ENCODE results near the gene PRRC2A.
A peak's percentile ranks its signal among the peaks of the same experiment; 100 is the strongest.

The PRRC2A gene

GRCh38 chr6:31654574-31655348, 34.2 kb downstream of the PRRC2A start:
- DNase-seq = no peak

GRCh38 chr6:31655349-31656237, 35.1 kb downstream of the PRRC2A start, which contains the start of gene APOM:
TSS of gene APOM (plus strand) at chr6:31655894. CDS start at chr6:31655967, 73 bp downstream.
- no peak for DNase-seq

- no peak for DNase-seq
Observed at GRCh38 chr6:31657406-31658157, 37.1 kb downstream of the PRRC2A start.

GRCh38 chr6:31658158-31658688, 37.7 kb downstream of the PRRC2A start:
- DNase-seq = no peak

GRCh38 chr6:31658983-31659648, 38.6 kb downstream of the PRRC2A start:
- no peak for DNase-seq

- no peak for DNase-seq
Observed at GRCh38 chr6:31659649-31660380, 39.3 kb downstream of the PRRC2A start.

- peak; percentile 72 for DNase-seq
Observed at GRCh38 chr6:31660381-31661261, 40.1 kb downstream of the PRRC2A start, which contains the start of gene C6orf47. TSS of gene C6orf47 (minus strand) at chr6:31660778. CDS start at chr6:31659947, 831 bp downstream.

GRCh38 chr6:31661262-31662123, 41.0 kb downstream of the PRRC2A start:
- DNase-seq = no peak

GRCh38 chr6:31662124-31662723, 41.7 kb downstream of the PRRC2A start:
- no peak for DNase-seq

GRCh38 chr6:31663126-31663960, 42.8 kb downstream of the PRRC2A start:
- no peak for DNase-seq

- DNase-seq = no peak
Observed at GRCh38 chr6:31663961-31664789, 43.7 kb downstream of the PRRC2A start.

GRCh38 chr6:31664790-31665500, 44.4 kb downstream of the PRRC2A start, which contains the start of gene GPANK1:
TSS of gene GPANK1 (minus strand) at chr6:31664997. CDS start at chr6:31664478, 519 bp downstream.
- peak; percentile 88 for DNase-seq

- DNase-seq = peak; percentile 96
Observed at GRCh38 chr6:31665501-31666336, 45.2 kb downstream of the PRRC2A start, which contains the start of gene CSNK2B. TSS of gene CSNK2B (plus strand) at chr6:31666080. CDS start at chr6:31666832, 752 bp downstream.

GRCh38 chr6:31666337-31666965, 45.9 kb downstream of the PRRC2A start:
- DNase-seq = no peak

GRCh38 chr6:31669676-31670075, 49.2 kb downstream of the PRRC2A start, which contains the start of gene LY6G5B:
TSS of gene LY6G5B (plus strand) at chr6:31669976. CDS start at chr6:31670951, 975 bp downstream.
- DNase-seq = no peak

Measured in NCI-H1436 (cell line).